GM12875 (cell line): ENCODE measurements around the gene KIF18B.

Source experiments
- H3K4me3 ChIP-seq: one replicate; pipeline ENCODE4 v1.5.1; 2011; ENCODE audit warnings: low read depth, low read length, control low read depth
- TF ChIP-seq, protein P1 (sequence below): IDR thresholded peaks from 2 replicates; pipeline ENCODE4 v1.5.1; 2011; ENCODE audit warnings: low read depth, mild to moderate bottlenecking, control low read depth, inconsistent platforms, low read length, moderate library complexity, borderline replicate concordance; ENCODE audit not compliant: insufficient read depth

Gene KIF18B

DNA sequence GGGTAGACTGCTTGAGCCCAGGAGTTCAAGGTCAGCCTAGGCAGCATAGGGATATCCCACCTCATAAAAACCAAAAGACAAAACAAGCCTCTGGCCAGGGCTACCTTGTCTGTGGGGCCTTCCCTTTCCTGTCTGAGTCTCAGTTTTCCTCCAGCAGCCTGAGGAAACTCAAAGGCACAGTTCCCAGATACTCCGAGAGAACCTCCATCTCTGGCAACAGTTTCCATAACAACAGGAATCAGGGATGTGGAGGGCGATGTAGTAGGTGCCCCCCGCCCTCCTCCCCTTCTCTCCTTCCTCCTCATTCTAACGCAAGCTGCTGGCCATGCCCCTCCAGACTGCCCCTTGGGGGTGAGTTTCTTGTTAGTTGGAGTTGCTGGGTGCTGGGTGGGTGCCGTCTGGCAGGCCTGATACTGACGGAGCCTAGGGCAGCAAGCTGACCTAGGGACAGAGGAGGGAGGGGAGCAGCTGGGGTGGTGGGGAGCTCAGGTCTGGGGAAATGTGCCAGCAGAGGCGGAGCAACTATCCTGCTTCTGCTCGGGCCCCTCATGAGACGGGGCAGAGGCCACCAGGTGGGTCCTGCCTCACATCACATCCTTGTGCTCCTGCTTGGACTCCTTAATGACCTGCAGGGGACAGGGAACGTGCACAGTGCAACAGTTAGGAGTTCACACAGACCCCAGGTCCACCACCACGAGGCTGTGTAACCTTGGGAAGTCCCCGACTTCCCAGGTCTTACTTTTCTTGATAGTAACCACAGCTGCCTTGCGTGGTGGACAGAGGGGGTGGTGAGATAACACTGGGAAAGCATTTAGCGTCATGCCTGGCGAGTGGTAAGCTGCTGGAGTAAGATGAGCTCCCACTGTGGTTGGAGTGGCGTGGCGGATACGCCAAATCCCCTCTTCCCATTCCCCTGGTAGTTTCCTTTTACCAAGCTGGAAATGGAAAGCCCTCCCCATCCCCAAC is 40.5 kb downstream of the KIF18B start:
- TF ChIP-seq, protein P1, sequence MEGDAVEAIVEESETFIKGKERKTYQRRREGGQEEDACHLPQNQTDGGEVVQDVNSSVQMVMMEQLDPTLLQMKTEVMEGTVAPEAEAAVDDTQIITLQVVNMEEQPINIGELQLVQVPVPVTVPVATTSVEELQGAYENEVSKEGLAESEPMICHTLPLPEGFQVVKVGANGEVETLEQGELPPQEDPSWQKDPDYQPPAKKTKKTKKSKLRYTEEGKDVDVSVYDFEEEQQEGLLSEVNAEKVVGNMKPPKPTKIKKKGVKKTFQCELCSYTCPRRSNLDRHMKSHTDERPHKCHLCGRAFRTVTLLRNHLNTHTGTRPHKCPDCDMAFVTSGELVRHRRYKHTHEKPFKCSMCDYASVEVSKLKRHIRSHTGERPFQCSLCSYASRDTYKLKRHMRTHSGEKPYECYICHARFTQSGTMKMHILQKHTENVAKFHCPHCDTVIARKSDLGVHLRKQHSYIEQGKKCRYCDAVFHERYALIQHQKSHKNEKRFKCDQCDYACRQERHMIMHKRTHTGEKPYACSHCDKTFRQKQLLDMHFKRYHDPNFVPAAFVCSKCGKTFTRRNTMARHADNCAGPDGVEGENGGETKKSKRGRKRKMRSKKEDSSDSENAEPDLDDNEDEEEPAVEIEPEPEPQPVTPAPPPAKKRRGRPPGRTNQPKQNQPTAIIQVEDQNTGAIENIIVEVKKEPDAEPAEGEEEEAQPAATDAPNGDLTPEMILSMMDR: no peak

GRCh38 chr17:44906010-44906646 is 41.4 kb downstream of the KIF18B start:
- H3K4me3 ChIP-seq: no peak overlapping the region

More for the DNA sequence above, 40.5 kb downstream of the KIF18B start:
- no peak overlapping the region for H3K4me3 ChIP-seq

DNA sequence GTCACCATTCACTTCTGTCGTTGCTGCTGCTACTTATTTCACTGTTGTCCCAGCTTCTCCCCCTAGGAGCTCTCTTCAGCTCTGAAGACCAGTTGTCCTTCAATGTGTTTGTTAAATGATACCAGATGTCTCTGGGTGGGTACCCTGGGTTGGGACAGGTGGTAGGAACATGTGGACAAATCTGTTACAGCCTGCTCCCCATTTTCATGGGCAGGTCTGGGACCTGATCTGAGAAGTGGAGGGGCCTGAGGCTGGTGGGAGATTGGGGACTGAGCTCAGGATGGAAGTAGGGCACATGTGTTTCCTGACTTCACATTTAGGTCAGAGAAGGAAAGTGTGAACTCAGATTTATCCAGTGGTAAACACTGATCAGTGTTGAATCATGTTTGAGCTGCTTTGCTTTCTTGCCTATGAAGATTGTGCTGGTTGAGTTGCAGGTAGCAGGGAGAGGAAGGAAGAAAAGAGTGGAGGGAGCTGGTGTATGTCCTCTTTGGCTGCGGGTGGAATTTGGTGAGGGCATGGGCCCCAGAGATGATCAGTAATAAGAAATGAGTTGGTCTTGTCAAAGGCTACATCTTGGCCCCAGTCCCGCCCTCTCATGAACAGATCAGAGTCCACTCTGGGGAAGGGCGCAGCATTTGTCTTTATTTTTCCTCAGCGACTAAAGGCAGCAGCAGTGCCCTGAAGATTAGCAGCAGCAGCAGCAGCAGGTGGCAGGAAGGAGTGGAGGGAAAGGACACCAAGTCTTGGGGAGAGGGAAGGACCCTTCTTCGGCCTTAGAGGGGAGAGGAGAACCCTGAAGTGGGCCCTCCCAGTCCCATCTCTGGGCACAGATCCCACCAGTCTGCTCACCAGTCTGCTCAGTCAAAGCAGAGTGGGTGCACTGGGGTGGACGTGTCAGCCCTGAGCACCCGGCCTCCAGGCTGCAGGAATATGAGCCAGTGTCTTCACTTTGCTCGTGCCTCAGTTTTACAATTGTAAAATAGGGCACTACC is 42.3 kb downstream of the KIF18B start:
- TF ChIP-seq, protein P1: no peak
- no peak overlapping the region for H3K4me3 ChIP-seq

More at GRCh38 chr17:44906010-44906646, 41.4 kb downstream of the KIF18B start:
- TF ChIP-seq, protein P1: no peak

GRCh38 chr17:44904001-44904984 is 43.3 kb downstream of the KIF18B start:
- TF ChIP-seq, protein P1: no peak

GRCh38 chr17:44903012-44903685 is 44.4 kb downstream of the KIF18B start:
- no peak overlapping the region for H3K4me3 ChIP-seq

More at GRCh38 chr17:44904001-44904984, 43.3 kb downstream of the KIF18B start:
- no peak overlapping the region for H3K4me3 ChIP-seq

More at GRCh38 chr17:44903012-44903685, 44.4 kb downstream of the KIF18B start:
- TF ChIP-seq, protein P1: no peak
